Neutrophil (primary cell): ENCODE data around the gene MSH5.

ENCODE experiments used
- H3K27ac ChIP-seq: fragments of 200-600 bp; sonication (generic); 2 replicates; pipeline ENCODE4 v1.5.1; 2016; ENCODE audit warnings: mild to moderate bottlenecking, moderate library complexity
- H3K27me3 ChIP-seq: fragments of 200-600 bp; sonication (generic); 2 replicates; pipeline ENCODE4 v1.6.0; 2016; ENCODE audit warnings: mild to moderate bottlenecking
- H3K36me3 ChIP-seq: fragments of 200-600 bp; sonication (generic); 2 replicates; pipeline ENCODE4 v1.5.1; 2017
- H3K4me1 ChIP-seq, 2 experiments: fragments of 200-600 bp in 1 of 2; sonication (generic) in 1 of 2; 1 replicate in 1 of 2; 2 replicates in 1 of 2; pipeline versions ENCODE4 v1.5.1 to v1.6.1; 2013 to 2016; ENCODE audit warnings: low read depth in 1 of 2, low read length in 1 of 2, mild to moderate bottlenecking in 1 of 2, moderate library complexity in 1 of 2; ENCODE audit not compliant: control insufficient read depth in 1 of 2, insufficient read depth in 1 of 2
- H3K4me3 ChIP-seq, 2 experiments: fragments of 200-600 bp in 1 of 2; sonication (generic) in 1 of 2; 1 replicate in 1 of 2; 2 replicates in 1 of 2; pipeline ENCODE4 v1.5.1; 2013 to 2016; ENCODE audit warnings: low read depth in 1 of 2, low read length in 1 of 2, mild to moderate bottlenecking in 1 of 2, moderate library complexity in 1 of 2
- H3K9me3 ChIP-seq: fragments of 200-600 bp; sonication (generic); 2 replicates; pipeline ENCODE4 v1.5.1; 2016
- TF ChIP-seq, protein P1 (sequence below): fragments of 200-600 bp; sonication (generic); IDR thresholded peaks from 2 replicates; pipeline ENCODE4 v1.5.1; 2016; ENCODE audit warnings: antibody characterized with exemption

Gene MSH5

DNA sequence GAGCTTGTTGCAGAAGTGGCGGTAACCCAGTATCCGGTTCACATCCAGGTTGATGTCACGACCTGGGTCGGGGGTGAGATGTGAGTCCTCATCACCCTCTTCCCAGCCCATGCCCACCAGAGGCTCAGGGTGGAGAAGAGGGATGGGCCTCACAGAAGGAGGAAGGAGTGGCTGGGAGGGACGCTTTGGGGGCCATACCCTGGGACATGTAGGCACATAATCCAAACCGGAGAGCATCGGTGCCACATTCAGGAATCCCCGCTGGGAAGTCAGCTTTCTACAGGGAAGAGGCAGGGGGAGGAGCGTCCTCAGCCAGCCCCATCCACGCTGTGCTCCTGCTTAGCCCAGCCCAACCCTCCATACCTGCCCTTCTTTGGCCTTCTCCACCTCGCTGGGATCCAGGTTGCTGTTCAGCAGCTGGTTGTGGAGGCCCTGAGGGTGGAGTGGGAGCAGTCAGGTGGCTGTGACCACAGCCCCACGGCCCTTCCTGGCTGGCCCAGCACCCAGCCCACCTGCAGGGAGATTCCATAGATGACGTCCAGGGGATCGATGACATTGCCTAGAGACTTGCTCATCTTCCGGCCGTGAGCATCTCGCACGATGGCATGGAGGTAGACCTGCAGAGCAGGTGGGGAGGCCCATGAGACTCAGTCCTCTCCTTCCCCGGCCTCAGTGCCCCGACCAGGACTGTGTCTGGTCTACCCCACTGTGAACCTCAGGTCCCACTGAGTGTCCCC, 40.9 kb downstream of the MSH5 start:
- Histone ChIP-seq H3K27ac (no peak overlapping the region), H3K4me3 (no peak overlapping the region), H3K36me3 (peaks cover 23% of the 10 kb centered on the region), H3K27me3 (peaks cover 5% of the 10 kb centered on the region), H3K4me1 (peaks cover 4 to 11% of the 10 kb centered on the region in 2 experiments), H3K9me3 (no peaks in the 10 kb centered on the region)
- TF ChIP-seq, protein P1, sequence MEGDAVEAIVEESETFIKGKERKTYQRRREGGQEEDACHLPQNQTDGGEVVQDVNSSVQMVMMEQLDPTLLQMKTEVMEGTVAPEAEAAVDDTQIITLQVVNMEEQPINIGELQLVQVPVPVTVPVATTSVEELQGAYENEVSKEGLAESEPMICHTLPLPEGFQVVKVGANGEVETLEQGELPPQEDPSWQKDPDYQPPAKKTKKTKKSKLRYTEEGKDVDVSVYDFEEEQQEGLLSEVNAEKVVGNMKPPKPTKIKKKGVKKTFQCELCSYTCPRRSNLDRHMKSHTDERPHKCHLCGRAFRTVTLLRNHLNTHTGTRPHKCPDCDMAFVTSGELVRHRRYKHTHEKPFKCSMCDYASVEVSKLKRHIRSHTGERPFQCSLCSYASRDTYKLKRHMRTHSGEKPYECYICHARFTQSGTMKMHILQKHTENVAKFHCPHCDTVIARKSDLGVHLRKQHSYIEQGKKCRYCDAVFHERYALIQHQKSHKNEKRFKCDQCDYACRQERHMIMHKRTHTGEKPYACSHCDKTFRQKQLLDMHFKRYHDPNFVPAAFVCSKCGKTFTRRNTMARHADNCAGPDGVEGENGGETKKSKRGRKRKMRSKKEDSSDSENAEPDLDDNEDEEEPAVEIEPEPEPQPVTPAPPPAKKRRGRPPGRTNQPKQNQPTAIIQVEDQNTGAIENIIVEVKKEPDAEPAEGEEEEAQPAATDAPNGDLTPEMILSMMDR = no peak

DNA sequence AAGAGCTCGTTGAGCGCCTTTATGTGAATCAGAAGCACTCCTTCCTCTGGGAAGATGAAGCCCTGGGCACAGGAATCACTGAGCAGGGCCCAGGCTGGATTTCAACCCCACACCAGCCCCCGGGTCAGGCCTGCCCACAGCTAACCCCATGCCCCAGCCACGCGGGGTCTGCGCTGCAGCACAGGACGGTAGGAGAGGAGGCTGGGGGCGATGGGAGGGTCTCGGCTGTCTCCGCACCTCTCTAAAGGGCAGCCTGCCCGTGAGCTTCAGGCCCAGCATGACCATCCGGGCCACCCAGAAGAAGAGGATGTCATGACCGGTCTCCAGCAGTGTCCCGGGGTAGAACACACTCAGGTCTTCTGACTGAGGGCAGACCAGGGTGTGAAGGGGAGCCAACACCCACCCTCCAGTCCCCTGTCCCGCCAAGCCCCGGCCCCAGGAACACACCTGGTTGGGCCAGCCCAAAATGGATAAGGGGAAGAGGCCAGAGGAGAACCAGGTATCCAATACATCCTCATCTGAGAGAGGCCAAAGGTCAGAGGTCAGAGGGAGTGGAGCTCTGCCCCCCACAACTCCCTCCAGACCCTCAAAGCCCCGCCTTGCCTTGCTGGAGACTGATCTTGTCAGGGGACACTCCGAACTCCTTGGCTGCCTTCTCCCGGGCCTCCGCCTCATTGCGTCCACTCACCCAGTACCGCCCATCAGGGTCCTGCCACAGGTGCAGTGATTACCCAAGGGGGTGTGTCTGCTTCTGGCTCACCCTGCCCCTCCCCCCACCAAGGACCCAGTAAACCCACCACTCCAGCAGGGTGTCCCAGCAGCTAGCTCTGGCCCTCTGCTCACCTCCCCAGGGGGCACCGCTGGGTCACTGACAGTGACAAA, 41.7 kb downstream of the MSH5 start:
- peaks cover 23% of the 10 kb centered on the region for H3K36me3 ChIP-seq

DNA sequence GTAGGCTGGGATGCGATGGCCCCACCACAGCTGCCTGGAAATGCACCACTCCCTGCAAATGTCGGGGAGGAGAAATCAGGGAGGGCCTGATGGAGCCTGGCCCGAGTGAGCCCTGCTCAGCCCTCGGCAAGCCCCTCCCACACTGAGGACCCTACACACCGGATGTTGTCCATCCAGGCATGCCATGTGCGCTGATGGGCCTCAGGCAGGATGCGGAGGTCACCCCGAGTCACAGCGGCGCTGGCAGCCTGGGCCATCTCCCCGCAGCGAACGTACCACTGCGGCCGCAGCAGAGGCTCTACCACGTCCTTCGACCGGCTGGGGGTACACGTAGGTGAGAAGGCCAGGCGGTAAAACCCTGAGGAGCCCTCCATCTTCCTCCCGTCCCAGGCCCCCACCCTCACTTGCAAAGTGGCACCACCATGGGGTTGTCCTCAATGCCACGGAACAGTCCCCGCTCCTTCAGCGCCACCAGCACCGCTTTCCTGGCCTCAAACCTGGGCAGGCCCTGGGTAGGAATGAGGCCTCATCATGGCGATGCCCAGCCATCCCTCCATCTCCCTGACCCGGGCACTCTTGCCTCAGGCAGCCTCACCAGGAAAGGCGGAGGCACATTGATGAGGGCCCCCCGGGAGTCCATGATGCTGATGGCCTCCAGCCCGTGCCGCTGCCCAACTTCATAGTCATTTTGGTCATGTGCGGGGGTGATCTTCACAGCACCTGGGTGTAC, 42.5 kb downstream of the MSH5 start:
- no peaks in the 10 kb centered on the region for H3K9me3 ChIP-seq
- no peak overlapping the region for H3K4me3 ChIP-seq
- peaks cover 2 to 3% of the 10 kb centered on the region in 2 experiments for H3K4me1 ChIP-seq
- TF ChIP-seq, protein P1 = no peak
- no peak overlapping the region for H3K27ac ChIP-seq
- no peaks in the 10 kb centered on the region for H3K27me3 ChIP-seq
- peaks cover 23% of the 10 kb centered on the region for H3K36me3 ChIP-seq

More for the DNA sequence above, 41.7 kb downstream of the MSH5 start:
- Histone ChIP-seq H3K9me3 (no peaks in the 10 kb centered on the region), H3K4me3 (no peak overlapping the region), H3K27ac (no peak overlapping the region), H3K4me1 (peaks cover 4 to 10% of the 10 kb centered on the region in 2 experiments), H3K27me3 (peaks cover 5% of the 10 kb centered on the region)
- TF ChIP-seq, protein P1 = no peak

DNA sequence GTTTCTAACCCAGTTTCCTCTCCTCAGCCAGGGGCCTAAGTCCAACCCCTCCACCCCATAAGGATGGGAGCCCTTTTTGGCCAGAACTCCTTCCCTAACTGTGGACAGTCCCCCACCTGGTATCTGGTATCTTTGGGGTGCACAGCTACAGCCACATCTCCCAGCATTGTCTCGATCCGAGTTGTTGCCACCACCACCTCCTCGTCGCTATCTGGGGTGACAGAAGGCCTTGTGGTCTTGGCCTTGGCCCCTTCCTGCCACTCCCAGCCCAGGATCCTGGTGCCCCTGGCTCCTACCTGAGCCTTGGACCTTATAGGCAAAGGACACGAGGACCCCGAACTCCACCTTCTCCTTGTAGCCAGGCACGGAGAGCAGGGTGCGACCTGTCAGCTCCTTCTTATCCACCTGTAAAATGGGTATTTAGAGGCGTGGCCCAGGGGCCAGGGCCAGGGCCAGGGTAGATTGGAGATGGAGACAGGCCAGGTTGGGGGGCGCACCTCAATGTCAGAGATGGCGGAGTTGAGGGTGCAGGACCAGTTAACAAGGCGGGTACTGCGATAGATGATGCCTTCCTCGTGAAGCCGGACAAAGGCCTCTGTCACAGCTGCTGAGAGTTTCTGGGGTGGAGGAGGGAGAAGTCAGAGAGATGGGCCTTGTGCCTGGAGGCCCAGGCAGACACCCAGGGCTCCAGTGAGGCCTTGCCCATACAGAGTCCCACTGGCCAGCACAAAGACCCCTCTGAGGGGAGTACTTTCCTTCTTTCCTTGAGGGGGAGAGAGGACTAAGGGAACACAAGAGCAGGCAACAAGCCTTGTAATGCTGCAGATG, 44.5 kb downstream of the MSH5 start:
- TF ChIP-seq, protein P1 = no peak
- H3K4me3 ChIP-seq = no peak overlapping the region
- peaks cover 19% of the 10 kb centered on the region for H3K36me3 ChIP-seq
- H3K9me3 ChIP-seq = no peaks in the 10 kb centered on the region
- no peaks in the 10 kb centered on the region for H3K4me1 ChIP-seq
- no peaks in the 10 kb centered on the region for H3K27me3 ChIP-seq
- no peak overlapping the region for H3K27ac ChIP-seq

DNA sequence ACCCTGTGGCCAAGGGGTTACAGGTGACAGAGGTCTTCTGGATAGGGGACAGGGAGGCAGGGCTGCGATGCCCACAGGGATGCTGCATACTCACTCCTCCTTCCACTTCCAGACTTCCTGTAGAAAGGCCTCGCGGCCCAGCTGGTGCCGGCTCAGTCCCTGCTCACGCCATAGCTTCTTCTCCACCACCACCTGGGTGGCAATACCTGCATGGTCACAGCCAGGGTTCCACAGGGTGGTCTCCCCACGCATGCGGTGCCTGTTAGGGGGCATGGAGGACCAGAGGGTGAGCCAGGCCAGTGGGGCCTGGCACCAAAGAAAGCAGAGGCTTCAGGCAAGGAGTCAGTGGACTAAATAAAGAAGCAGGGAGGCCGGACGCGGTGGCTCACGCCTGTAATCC, 45.7 kb downstream of the MSH5 start:
- Histone ChIP-seq H3K4me3 (no peak overlapping the region), H3K27ac (no peak overlapping the region), H3K36me3 (peaks cover 12% of the 10 kb centered on the region), H3K4me1 (no peaks in the 10 kb centered on the region), H3K9me3 (no peaks in the 10 kb centered on the region), H3K27me3 (no peaks in the 10 kb centered on the region)
- TF ChIP-seq, protein P1 = no peak
